HG02840 (cell line): Measurements from ENCODE around the gene ARMCX2.
A peak's percentile ranks its signal among the peaks of the same experiment; 100 is the strongest.
"Not testable (repeated sequence)": the region's sequence is repeated elsewhere in the genome, so short reads cannot be mapped to it uniquely, and the experiment has no call there.

Experiments
- ATAC-seq: cut with Tn5 transposase; IDR thresholded peaks from one replicate; pipeline ENCODE4 v1.9.1; 2021; ENCODE audit warnings: mild to moderate bottlenecking, moderate library complexity, moderate number of reproducible peaks; ENCODE audit not compliant: unreplicated experiment, low FRiP score

Gene ARMCX2

DNA sequence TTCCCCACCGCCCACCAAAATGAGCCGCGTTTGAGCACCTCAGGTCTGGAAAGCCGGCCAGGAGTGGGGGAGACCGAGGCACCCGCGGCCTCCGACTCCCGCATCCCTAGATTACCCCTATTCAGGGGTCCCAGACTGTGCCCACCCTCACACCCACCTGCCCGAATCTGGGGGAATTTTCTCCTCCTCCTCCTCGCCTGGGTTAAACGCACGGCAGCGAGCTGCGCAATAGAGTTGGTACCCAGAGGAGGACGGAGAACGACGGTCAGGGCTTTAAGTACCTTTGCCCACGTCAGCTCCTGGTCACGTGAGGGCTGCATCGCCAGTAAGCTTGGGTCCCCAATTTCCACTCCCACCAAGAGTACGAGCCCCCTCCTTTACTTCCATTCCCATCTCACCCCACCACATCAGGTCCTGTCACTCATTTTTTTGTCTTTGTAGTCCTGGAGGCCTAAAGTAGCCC, at the start of gene ARMCX2:
TSS of gene ARMCX2 (minus strand) at position 250 of the 463 bp plus-strand sequence. CDS start 2,262 bp downstream, outside the sequence.
- no peak for ATAC-seq

DNA sequence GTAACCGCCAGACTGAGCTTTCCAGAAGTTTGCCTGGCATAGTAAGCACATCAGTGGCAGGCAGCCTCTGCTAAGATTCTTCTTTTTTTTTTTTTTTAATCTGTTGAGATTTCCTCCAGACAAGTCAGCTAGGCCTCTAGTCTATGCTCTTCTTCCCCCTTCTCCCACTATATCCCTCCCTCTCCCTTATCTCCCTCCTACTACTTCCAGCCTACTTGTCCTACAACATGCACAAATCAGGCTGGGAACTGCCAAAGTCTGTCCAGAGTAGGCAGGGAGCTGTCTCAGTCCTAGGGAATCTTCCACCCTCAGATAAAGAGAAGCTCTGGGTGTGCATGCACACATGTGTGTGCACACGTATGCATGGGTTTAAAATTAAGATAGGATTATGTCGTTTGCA, 49.7 kb upstream of the ARMCX2 start:
- no peak for ATAC-seq

DNA sequence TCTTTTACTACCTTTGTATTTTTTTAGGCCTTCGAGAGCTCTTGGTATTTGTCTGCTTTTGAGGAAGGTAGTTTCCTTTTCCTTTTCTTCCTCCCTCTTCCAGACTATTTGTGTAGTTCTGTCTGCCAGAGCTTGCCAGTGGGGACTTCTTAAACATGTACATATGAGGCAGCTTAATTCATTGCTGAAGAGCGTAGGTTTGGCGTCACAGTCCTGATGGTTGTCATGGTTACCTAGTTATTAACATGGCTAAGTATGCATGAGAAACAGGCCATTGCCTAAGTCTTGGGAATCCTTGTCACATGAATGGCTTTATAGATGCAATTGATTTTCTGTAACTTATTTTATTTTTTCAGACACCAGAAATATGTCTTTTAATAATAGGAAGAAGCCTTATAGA, 48.5 kb upstream of the ARMCX2 start:
- no peak for ATAC-seq

- no peak for ATAC-seq
These were observed 33.8 kb upstream of the ARMCX2 start for GRCh38 chrX:101693476-101693875.

- no peak for ATAC-seq
These were observed 32.2 kb upstream of the ARMCX2 start for GRCh38 chrX:101691835-101692234.

GRCh38 chrX:101686574-101686973, 26.9 kb upstream of the ARMCX2 start:
- no peak for ATAC-seq

- no peak for ATAC-seq
These were observed 26.3 kb upstream of the ARMCX2 start for GRCh38 chrX:101685923-101686322.

GRCh38 chrX:101682723-101683122, 23.1 kb upstream of the ARMCX2 start:
- ATAC-seq, result no peak

GRCh38 chrX:101677028-101677427, 17.4 kb upstream of the ARMCX2 start:
- ATAC-seq, result peak; percentile 58

DNA sequence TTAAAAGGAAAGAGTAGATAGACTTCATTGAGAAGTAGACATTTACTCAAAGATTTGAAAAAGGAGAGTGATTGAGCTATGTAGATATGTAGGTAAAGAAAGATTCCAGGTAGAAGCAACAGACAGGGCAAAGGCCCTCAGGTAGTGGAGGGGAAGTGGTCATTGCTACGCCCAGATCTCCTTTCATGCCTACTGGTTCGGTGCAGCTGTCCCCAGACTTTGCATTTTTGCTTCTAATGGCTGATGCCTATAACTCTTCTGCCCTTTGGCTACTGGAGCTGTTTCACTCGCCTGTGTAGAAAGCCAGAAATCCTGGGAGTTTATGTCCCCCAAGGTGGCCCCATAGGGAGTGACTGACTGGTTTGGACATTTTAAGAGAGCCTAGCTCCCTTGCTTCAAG, 16.9 kb upstream of the ARMCX2 start:
- ATAC-seq, result no peak

DNA sequence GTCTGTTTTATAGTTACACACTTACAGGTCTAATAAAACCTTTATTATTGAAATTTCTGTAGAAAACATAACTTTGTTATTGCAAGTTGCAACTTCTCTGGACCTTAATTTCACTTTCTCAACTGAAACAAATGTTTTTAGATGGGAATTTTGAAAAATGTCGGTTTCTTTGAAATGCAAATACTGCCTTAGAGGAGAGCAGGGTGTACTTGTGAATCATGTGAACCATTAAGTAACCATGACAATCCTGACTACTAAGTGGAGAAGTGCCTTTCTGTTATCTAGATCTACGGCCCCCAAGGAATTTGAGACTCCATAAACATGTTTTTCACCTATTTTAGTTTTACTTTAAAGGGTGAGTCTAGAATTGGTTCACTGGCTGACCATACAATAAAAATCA, 8.5 kb upstream of the ARMCX2 start:
- ATAC-seq, result no peak

GRCh38 chrX:101658661-101659491, 774 bp downstream of the ARMCX2 start:
- no peak for ATAC-seq

- no peak for ATAC-seq
These were observed 2.2 kb downstream of the ARMCX2 start for GRCh38 chrX:101657495-101657894.

GRCh38 chrX:101656817-101657216, 2.8 kb downstream of the ARMCX2 start:
- ATAC-seq, result no peak

- no peak for ATAC-seq
These were observed 4.1 kb downstream of the ARMCX2 start for GRCh38 chrX:101655534-101655933.

DNA sequence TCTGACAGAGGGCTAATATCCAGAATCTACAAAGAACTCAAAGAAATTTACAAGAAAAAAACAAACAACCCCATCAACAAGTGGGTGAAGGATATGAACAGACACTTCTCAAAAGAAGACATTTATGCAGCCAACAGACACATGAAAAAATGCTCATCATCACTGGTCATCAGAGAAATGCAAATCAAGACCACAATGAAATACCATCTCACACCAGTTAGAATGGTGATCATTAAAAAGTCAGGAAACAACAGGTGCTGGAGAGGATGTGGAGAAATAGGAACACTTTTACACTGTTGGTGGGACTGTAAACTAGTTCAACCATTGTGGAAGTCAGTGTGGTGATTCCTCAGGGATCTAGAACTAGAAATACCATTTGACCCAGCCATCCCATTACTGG, 11.9 kb downstream of the ARMCX2 start:
- not testable (repeated sequence) for ATAC-seq

DNA sequence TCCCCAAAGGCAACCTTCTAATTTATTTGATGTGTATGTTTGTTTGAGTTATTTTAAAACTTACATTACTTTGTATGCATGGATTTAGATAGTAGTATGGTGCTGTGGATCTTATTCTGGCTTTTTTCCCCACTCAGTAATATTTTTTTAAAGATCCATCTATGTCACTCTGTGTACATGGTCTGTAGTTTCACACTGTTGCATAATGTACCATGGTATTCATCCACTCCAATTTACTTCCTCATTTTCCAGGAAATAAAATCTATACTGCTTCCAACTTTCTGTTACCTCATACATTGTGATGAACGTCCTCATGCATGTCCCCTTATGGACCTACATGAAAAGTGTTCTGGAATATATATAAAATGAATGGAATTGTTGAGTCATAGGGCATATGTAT, 17.6 kb downstream of the ARMCX2 start:
- no peak for ATAC-seq

GRCh38 chrX:101639583-101639982, 20.1 kb downstream of the ARMCX2 start:
- ATAC-seq, result no peak

GRCh38 chrX:101619364-101619763, 40.3 kb downstream of the ARMCX2 start:
- ATAC-seq, result no peak

GRCh38 chrX:101617211-101618191, 42.1 kb downstream of the ARMCX2 start, which contains the start of gene ARMCX6:
Gene ARMCX6 (minus strand): TSS chrX:101618000. CDS start chrX:101616620, 1,380 bp downstream.
- peak; percentile 94 for ATAC-seq

DNA sequence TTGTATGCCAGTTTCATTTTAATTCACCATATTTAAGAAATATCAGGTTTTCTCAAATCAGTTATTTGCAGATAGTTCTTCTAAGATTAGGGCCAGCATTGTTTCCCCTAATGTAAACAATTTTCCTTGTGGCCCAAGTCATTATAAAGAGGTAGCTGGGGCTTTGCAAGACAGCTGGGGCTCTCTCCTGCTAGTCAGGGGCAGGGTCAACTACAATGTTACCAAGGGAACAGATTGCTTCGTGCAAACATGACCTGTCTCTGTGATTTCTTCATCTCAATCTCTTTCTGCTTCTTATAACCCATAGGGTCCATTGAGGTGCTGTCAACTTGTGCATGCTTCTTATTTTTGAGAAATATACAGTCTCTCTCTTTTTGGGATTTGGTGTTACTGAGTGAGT, 53.9 kb downstream of the ARMCX2 start:
- no peak for ATAC-seq
